Measurements from ENCODE around the gene MED13.

The MED13 gene

GRCh38 chr17:62098623-62099231, 33.6 kb upstream of the MED13 start:
- no peaks in the 10 kb centered on the region for H3K9me2 ChIP-seq (replicated peaks; ENCODE audit: insufficient read depth, low read length)
- H2AFZ ChIP-seq (ENCODE audit: low read depth, low read length, severe bottlenecking) = no peak overlapping the region
- no peaks in the 10 kb centered on the region for H4K20me1 ChIP-seq (ENCODE audit: low read depth, low read length)
- H3K4me2 ChIP-seq (ENCODE audit: low read depth, low read length, poor library complexity, severe bottlenecking) = no peak overlapping the region
- no peaks in the 10 kb centered on the region for H3K9me3 ChIP-seq (ENCODE audit: insufficient read depth, low read length)
- H3K9ac ChIP-seq (ENCODE audit: low read length) = no peak overlapping the region
- no peaks in the 10 kb centered on the region for H3K36me3 ChIP-seq (ENCODE audit: low read length)
- no peak overlapping the region for H3K27ac ChIP-seq (ENCODE audit: low read depth, low read length)
- H3K27me3 ChIP-seq (ENCODE audit: low read length) = no peaks in the 10 kb centered on the region
- TF ChIP-seq EZH2phosphoT487 (conservative IDR thresholded peaks at IDR 0.05; ENCODE audit: low read length) (no peak), CTCF (IDR thresholded peaks at IDR 0.05; ENCODE audit: insufficient read depth, low read length, poor library complexity, severe bottlenecking) (no peak)
- H3K4me3 ChIP-seq (ENCODE audit: insufficient read depth, low read length, poor library complexity, severe bottlenecking) = no peak overlapping the region
- no peaks in the 10 kb centered on the region for H3F3A ChIP-seq (ENCODE audit: insufficient read depth)
- no peaks in the 10 kb centered on the region for H3K79me2 ChIP-seq (ENCODE audit: insufficient read depth, low read length)

GRCh38 chr17:62096401-62096670, 31.3 kb upstream of the MED13 start:
- H3K9me2 ChIP-seq (replicated peaks; ENCODE audit: insufficient read depth, low read length) = no peaks in the 10 kb centered on the region
- no peak overlapping the region for H3K27ac ChIP-seq (ENCODE audit: low read depth, low read length)
- no peak overlapping the region for H2AFZ ChIP-seq (ENCODE audit: low read depth, low read length, severe bottlenecking)
- no peaks in the 10 kb centered on the region for H3K36me3 ChIP-seq (ENCODE audit: low read length)
- H3K4me2 ChIP-seq (ENCODE audit: low read depth, low read length, poor library complexity, severe bottlenecking) = no peak overlapping the region
- no peaks in the 10 kb centered on the region for H3K79me2 ChIP-seq (ENCODE audit: insufficient read depth, low read length)
- H3K9me3 ChIP-seq (ENCODE audit: insufficient read depth, low read length) = no peaks in the 10 kb centered on the region
- no peaks in the 10 kb centered on the region for H4K20me1 ChIP-seq (ENCODE audit: low read depth, low read length)
- no peaks in the 10 kb centered on the region for H3K27me3 ChIP-seq (ENCODE audit: low read length)
- no peak overlapping the region for H3K4me3 ChIP-seq (ENCODE audit: insufficient read depth, low read length, poor library complexity, severe bottlenecking)
- TF ChIP-seq EZH2phosphoT487 (conservative IDR thresholded peaks at IDR 0.05; ENCODE audit: low read length) = no peak
- no peak for TF ChIP-seq CTCF (IDR thresholded peaks at IDR 0.05; ENCODE audit: insufficient read depth, low read length, poor library complexity, severe bottlenecking)
- no peak overlapping the region for H3K9ac ChIP-seq (ENCODE audit: low read length)
- H3F3A ChIP-seq (ENCODE audit: insufficient read depth) = no peaks in the 10 kb centered on the region

- no peak overlapping the region for H3K27ac ChIP-seq (ENCODE audit: low read depth, low read length)
- no peaks in the 10 kb centered on the region for H3F3A ChIP-seq (ENCODE audit: insufficient read depth)
- no peaks in the 10 kb centered on the region for H3K9me2 ChIP-seq (replicated peaks; ENCODE audit: insufficient read depth, low read length)
- H3K27me3 ChIP-seq (ENCODE audit: low read length) = no peaks in the 10 kb centered on the region
- H3K9ac ChIP-seq (ENCODE audit: low read length) = no peak overlapping the region
- no peaks in the 10 kb centered on the region for H3K9me3 ChIP-seq (ENCODE audit: insufficient read depth, low read length)
- no peak overlapping the region for H3K4me3 ChIP-seq (ENCODE audit: insufficient read depth, low read length, poor library complexity, severe bottlenecking)
- no peaks in the 10 kb centered on the region for H3K36me3 ChIP-seq (ENCODE audit: low read length)
- TF ChIP-seq EZH2phosphoT487 (conservative IDR thresholded peaks at IDR 0.05; ENCODE audit: low read length) (no peak), CTCF (IDR thresholded peaks at IDR 0.05; ENCODE audit: insufficient read depth, low read length, poor library complexity, severe bottlenecking) (no peak)
- no peaks in the 10 kb centered on the region for H3K79me2 ChIP-seq (ENCODE audit: insufficient read depth, low read length)
- H2AFZ ChIP-seq (ENCODE audit: low read depth, low read length, severe bottlenecking) = no peak overlapping the region
- H3K4me2 ChIP-seq (ENCODE audit: low read depth, low read length, poor library complexity, severe bottlenecking) = no peak overlapping the region
- no peaks in the 10 kb centered on the region for H4K20me1 ChIP-seq (ENCODE audit: low read depth, low read length)
Observed at GRCh38 chr17:62094175-62094574, 29.1 kb upstream of the MED13 start.
